HTR-8/SVneo (cell line): ENCODE data around the gene RPL5.

Source experiments
- DNase-seq: peaks from one replicate; pipeline ENCODE4 v3.0.0; 2011; ENCODE audit warnings: low spot score, mixed read lengths; ENCODE audit not compliant: insufficient read length
- FAIRE-seq: peaks from 2 replicates; lab custom pipeline; 2011; peaks lifted over from hg19 to GRCh38; lab: Jason Lieb, UNC

The RPL5 gene

GRCh38 chr1:92817986-92818764 is 13.7 kb upstream of the RPL5 start:
- FAIRE-seq = no peak

DNA sequence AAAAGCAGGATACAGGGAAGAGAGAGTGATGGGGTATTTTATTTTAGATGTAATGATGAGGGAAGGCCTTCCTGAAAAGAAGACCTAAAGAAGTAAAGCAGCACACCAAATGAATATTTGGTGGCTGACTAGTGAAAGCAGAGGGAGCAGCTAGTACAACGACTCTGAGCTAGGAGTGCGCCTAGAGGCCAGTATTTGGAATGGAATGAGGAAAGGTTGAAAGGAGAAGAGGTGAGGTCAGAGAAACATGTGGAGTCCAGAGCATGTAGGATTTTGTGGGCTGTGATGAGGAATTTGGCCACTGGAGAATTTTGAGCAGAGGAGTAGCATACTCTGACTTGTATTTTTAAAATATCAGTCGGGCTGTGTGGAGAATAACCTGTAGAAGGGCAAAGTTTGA is 11.8 kb upstream of the RPL5 start:
- DNase-seq = no peak
- FAIRE-seq = no peak

More at GRCh38 chr1:92817986-92818764, 13.7 kb upstream of the RPL5 start:
- no peak for DNase-seq

GRCh38 chr1:92820551-92820950 is 11.3 kb upstream of the RPL5 start:
- DNase-seq (no peak), FAIRE-seq (no peak)

DNA sequence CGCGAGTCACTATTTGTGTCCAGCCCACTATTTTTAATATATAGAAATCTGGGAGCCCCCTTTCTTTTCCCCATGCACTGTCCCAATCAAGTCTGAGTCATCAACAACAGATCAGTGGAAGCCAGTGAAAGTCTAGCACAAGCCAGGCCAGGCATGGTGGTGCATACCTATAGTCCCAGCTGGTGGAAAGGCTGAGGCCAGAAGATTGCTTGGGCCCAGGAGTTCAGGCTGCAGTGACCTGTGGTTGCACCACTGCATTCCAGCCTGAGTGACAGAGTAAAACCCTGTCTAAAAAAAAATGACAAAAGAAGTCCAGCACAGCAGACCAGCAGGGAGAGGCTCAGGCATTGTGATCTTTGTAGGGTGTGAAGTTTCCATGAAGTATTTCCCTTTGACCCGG is 9.0 kb upstream of the RPL5 start:
- FAIRE-seq = no peak
- no peak for DNase-seq

- FAIRE-seq = no peak
These were observed 5.0 kb upstream of the RPL5 start for GRCh38 chr1:92826792-92827191.

GRCh38 chr1:92831368-92831761 is 475 bp upstream of the RPL5 start:
- DNase-seq = no peak
- FAIRE-seq = no peak

More at GRCh38 chr1:92826792-92827191, 5.0 kb upstream of the RPL5 start:
- DNase-seq = no peak

DNA sequence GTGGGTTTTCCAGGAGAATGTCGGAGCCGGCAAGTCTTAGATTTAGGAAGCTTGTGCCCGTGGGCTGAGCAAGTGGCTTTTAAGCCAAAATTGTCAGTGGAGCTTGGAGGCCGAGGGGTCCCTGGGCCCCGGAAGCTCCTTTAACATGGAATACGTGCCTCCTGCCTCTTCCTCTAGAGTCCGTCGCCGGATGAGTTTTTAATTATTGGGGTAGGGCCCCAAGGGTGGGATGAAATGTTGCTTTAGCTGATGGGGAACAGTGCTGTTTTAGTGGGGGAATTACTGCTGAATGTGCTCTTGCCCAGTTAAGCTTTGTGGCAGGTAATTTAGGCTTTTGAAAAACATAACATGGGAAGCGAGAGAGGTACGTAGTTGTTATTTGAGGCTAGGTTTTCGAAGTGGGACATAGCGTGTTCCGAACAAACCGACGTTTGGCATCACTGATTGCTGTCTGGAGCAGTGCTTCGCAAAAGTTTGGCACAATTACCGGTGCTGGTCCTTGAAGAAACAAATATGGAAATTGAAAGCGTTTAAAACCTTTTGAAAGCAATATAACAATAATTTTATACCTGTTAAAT is 786 bp downstream of the RPL5 start:
- FAIRE-seq = no peak
- DNase-seq = no peak

DNA sequence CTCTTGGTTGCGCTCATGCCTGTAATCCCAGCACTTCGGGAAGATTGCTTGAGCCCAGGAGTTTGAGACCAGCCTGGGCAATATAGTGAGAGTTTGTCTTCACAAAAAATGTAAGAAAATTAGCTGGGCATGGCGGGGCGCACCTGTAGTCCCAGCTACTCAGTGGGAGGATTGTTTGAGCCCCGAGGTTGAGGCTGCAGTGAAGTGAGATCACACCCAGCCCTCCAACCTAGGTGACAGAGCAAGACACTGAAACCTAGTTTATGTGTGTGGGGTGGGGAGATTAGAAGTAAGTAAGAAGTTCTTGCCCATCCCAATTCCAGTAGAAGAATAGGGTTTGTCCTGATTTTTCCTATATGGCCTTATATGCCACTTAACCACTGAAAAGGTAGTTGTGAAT is 2.0 kb downstream of the RPL5 start:
- DNase-seq (no peak), FAIRE-seq (no peak)

- DNase-seq = no peak
- FAIRE-seq = no peak
These were observed 2.8 kb downstream of the RPL5 start for GRCh38 chr1:92834617-92835016.

DNA sequence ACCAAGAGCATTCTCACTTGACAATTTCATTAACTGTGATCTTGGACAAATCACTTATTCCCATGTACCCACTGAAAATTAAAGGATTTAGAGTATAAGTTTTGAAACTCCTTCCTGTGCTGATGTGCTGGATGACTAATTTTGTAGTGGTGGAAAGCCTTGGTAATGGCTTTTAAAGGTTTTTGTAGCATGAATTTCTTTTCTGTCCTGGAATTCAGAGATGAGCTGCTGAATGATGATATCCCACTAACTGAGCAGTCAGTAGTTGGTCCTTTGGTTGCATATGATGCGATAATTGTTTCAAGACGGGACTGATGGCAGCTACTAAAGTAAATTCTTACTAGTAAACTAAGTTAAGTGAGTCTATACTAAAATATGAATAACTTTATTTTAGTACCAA is 5.2 kb downstream of the RPL5 start:
- FAIRE-seq (no peak), DNase-seq (no peak)

DNA sequence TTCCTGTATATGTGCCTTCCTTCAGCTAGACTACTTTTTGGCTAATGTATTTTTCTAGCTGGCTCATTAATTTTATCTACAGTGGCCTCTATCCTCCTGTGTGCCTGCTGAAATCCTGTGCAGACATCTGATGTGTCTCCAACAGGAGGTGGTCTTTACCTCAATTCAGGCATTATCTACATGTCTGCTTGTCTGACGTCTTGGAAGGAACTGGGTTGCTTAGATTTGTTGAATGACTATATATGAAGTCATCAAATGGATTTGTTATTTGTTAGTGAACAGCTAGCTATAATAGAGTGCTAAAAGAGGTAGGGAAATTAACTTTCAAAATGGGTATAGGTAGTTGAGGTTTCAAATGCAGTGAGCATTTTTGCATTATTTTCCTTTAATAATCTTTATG is 6.7 kb downstream of the RPL5 start:
- no peak for FAIRE-seq

GRCh38 chr1:92839442-92839841 is 7.6 kb downstream of the RPL5 start:
- no peak for DNase-seq
- no peak for FAIRE-seq

More for the DNA sequence above, 6.7 kb downstream of the RPL5 start:
- no peak for DNase-seq

- FAIRE-seq (no peak), DNase-seq (no peak)
These were observed 8.8 kb downstream of the RPL5 start for GRCh38 chr1:92840600-92840999.

DNA sequence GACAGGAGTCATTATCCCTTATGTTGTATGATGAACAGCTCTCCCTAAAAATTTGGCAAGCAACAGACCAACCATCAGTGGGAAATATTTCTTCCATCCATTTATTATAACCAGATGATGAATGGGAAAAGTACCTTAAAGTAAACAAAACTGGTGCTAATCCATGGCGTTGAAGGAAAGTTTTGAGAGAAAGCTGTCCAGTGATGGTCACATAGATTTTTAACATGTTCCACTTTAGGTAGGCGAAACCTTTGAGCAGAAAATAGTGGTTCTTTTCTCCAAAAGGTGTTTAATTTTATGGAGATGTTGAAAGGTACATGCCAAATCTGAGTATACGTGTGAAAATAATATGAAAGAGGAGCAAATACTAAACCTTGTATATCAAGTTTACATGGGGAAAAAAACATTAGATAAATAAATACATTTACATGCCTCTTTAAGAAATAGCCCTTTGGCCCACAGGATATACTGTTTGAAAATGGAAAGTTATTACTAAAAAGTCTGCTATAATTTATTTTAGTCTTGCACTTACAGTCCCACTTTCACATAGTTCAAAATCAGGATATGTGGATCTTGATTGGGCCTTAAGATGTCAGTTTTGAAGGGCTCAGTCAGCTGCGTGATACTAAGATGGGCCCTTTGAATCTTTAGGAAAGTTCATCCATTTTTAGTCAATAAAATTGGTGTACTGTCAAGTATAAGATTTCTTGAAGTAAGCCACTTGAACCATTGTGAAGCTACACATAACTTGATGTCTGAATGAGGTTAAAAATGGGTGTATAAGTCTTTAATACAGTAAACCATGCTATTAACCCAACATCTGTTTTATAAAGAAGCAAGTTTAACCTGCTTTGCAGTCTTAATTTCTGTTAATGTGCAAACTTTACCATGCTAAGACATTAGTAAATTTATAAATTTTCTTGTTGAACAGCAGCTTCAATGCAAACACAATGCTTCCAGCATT is 10.5 kb downstream of the RPL5 start:
- FAIRE-seq (no peak), DNase-seq (no peak)

DNA sequence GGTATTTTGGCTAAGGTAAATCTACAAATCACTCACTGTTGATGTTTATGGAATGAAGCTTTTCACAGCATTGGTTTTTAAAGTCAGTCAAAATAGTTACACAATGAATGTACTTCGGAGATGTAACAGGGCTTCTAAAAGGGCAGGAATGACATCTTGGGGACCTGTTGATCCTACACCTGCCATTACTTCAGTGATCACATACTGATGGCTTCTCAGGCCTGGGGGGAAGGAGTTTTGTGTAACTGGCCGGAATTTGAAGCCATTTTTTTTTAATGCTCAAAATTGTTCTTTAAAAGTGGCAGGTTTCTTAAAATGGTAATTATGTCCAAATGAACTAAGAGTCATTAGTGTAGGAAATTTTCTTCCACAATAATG is 11.2 kb downstream of the RPL5 start:
- FAIRE-seq (no peak), DNase-seq (no peak)

DNA sequence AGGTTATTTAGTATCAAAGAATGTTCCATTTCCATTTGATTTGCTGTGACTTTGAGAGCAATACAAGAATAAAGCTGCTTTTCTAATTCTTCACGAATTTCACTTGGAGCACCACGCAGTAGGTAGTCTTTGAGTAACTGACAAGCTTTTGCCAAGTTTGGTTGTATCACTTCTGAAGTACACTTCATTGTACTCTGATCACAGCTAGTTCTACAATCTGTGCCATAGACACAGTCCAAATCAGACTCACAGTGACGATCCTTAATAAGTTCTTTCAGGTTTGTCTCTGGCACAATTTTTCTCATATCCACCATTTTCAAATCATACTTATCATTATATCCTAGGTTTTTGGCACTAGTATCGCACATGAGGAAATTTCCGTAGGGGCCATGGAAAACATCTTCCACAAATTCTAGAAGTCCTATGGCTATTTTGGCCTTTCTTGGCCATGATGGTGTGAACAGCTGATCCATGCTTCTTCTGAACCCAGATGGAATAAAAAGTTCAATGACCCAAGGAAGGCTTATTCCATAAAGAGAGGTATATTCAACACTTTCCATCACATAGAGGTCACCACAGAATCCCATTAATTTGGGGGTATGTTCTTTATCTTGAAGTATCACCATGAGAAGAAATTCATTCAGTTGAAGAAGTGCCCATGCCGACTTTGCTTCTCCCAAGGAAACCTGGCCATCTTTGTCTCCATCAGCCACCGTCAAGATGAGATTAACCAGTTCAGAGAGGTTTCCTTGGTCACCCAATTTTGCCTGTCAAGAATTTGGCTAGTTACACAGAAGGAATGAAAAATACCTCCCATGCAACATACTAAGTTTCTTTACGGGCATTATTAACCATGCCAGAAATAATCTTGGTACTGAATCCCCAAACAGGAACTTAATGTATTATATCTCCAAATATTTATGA is 11.9 kb downstream of the RPL5 start:
- DNase-seq = no peak
- no peak for FAIRE-seq

GRCh38 chr1:92844439-92844838 is 12.6 kb downstream of the RPL5 start:
- FAIRE-seq (no peak), DNase-seq (no peak)

GRCh38 chr1:92845908-92846307 is 14.1 kb downstream of the RPL5 start:
- FAIRE-seq = no peak
- no peak for DNase-seq

DNA sequence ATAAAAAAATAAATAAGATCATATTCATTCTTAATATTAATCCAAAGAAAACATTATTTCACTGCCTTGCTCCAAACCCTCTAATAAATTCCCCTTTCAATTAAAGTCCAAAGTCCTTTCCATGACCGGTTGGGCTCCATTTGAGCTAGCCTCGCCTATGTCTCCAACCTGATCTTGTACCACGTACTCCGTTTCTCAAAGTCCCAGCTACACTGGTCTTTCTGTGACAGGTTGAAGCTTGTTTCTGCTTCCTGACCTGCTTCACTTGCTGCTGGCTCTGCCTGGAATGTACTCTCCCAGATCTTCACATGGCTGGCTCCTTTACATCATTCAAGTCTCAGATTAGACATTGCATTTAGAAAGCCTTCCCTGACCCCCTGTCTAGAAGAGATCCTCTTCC is 16.4 kb downstream of the RPL5 start:
- FAIRE-seq = no peak
- DNase-seq = no peak

- no peak for FAIRE-seq
These were observed 18.2 kb downstream of the RPL5 start for GRCh38 chr1:92850019-92850418.

More at GRCh38 chr1:92850019-92850418, 18.2 kb downstream of the RPL5 start:
- no peak for DNase-seq
